CD4-positive, alpha-beta T cell treated with Interleukin-15 for 1 hour (primary cell): ENCODE data around the gene SLC22A14.

Experiments used
- DNase-seq: peaks from one replicate; pipeline ENCODE4 v3.0.0-alpha.2; 2020

SLC22A14 gene

GRCh38 chr3:38346587-38347410 lies 64.7 kb downstream of the SLC22A14 start, which contains the start of gene XYLB:
TSS of gene XYLB (plus strand) at chr3:38346785. CDS start at chr3:38346869, 84 bp downstream.
- DNase-seq = peak; percentile 73

- no peak for DNase-seq
Observed at GRCh38 chr3:38347421-38348200, 65.5 kb downstream of the SLC22A14 start.

- DNase-seq = no peak
Observed at GRCh38 chr3:38348903-38349302, 66.8 kb downstream of the SLC22A14 start.

GRCh38 chr3:38349684-38350359 lies 67.7 kb downstream of the SLC22A14 start:
- DNase-seq = no peak

- DNase-seq = no peak
Observed at GRCh38 chr3:38353151-38353550, 71.1 kb downstream of the SLC22A14 start.

GRCh38 chr3:38354588-38355330 lies 72.7 kb downstream of the SLC22A14 start:
- no peak for DNase-seq

- DNase-seq = no peak
Observed at GRCh38 chr3:38359038-38359437, 76.9 kb downstream of the SLC22A14 start.

GRCh38 chr3:38360345-38360744 lies 78.3 kb downstream of the SLC22A14 start:
- no peak for DNase-seq

- no peak for DNase-seq
Observed at GRCh38 chr3:38361496-38361895, 79.4 kb downstream of the SLC22A14 start.

GRCh38 chr3:38362825-38363224 lies 80.7 kb downstream of the SLC22A14 start:
- DNase-seq = no peak

GRCh38 chr3:38364721-38365400 lies 82.8 kb downstream of the SLC22A14 start:
- no peak for DNase-seq

GRCh38 chr3:38365469-38366062 lies 83.5 kb downstream of the SLC22A14 start:
- DNase-seq = no peak

GRCh38 chr3:38366082-38366481 lies 84.0 kb downstream of the SLC22A14 start:
- DNase-seq = no peak

GRCh38 chr3:38367779-38368178 lies 85.7 kb downstream of the SLC22A14 start:
- no peak for DNase-seq
